ENCODE results near the gene NSUN4. TPM values are rescaled to one million over a fixed set of nuclear protein-coding genes. Genes with fewer than 3 reads are reported as not detected.

Gene NSUN4
- total RNA-seq, 1 donor from 2014 or later, result 38.6 TPM

- intact Hi-C loops (cut with micrococcal nuclease), result loop anchor here (10.0 kb wide), 1 partner anchor 657 kb away; the partner anchor contains the start of genes GPBP1L1 and TMEM69
- ATAC-seq (ENCODE audit: low read depth) (peak; percentile 32), DNase-seq (no peak)
- peak overlapping the region; percentile 98 for H3K27ac Mint-ChIP-seq
- H3K4me3 Mint-ChIP-seq, result peak overlapping the region; percentile 99
- H3K4me1 Mint-ChIP-seq, result peaks cover 33% of the 10 kb centered on the region
- H3K27me3 Mint-ChIP-seq, result no peaks in the 10 kb centered on the region
- ChIA-PET POLR2A (interaction anchor here (1.1 to 4.9 kb wide), 3 partner anchors 9 to 38 kb away, joined by 3 to 66 read pairs (median 16); partner anchors contain the start of genes LRRC41 and UQCRH), CTCF (interaction anchor here (1.1 to 3.6 kb wide), 4 partner anchors 9 to 119 kb away, joined by 5 to 22 read pairs (median 5); partner anchors contain the start of genes LRRC41 and UQCRH)
- H3K9me3 Mint-ChIP-seq, result no peaks in the 10 kb centered on the region
- H3K36me3 Mint-ChIP-seq (ENCODE audit: low read depth), result peaks cover 50% of the 10 kb centered on the region
- TF ChIP-seq CTCF (IDR thresholded peaks at IDR 0.05), result no peak
Measured at GRCh38 chr1:46342084-46342656, 1.6 kb downstream of the NSUN4 start.

- Mint-ChIP-seq H3K9me3 (no peaks in the 10 kb centered on the region), H3K27me3 (no peaks in the 10 kb centered on the region), H3K36me3 (ENCODE audit: low read depth) (peaks cover 56% of the 10 kb centered on the region), H3K4me3 (peak overlapping the region; percentile 99), H3K4me1 (peaks cover 33% of the 10 kb centered on the region), H3K27ac (peak overlapping the region; percentile 98)
- intact Hi-C loops (cut with micrococcal nuclease), result loop anchor here (10.0 kb wide), 1 partner anchor 658 kb away; the partner anchor contains the start of genes GPBP1L1 and TMEM69
- CTCF ChIA-PET, result interaction anchor here (1.0 to 3.6 kb wide), 4 partner anchors 9 to 120 kb away, joined by 3 to 22 read pairs (median 5); partner anchors contain the start of genes LRRC41 and UQCRH
- DNase-seq (no peak), ATAC-seq (ENCODE audit: low read depth) (no peak)
- POLR2A ChIA-PET, result interaction anchor here (1.1 to 4.9 kb wide), 3 partner anchors 10 to 39 kb away, joined by 3 to 66 read pairs (median 16); partner anchors contain the start of genes LRRC41 and UQCRH
- TF ChIP-seq CTCF (IDR thresholded peaks at IDR 0.05), result no peak
Measured at GRCh38 chr1:46342677-46343350, 2.2 kb downstream of the NSUN4 start.

GRCh38 chr1:46343351-46343695 lies 2.7 kb downstream of the NSUN4 start:
- H3K4me3 Mint-ChIP-seq, result no peak overlapping the region
- ATAC-seq (ENCODE audit: low read depth) (no peak), DNase-seq (no peak)
- no peak for TF ChIP-seq CTCF (IDR thresholded peaks at IDR 0.05)
- no peaks in the 10 kb centered on the region for H3K9me3 Mint-ChIP-seq
- no peak overlapping the region for H3K27ac Mint-ChIP-seq
- no peaks in the 10 kb centered on the region for H3K27me3 Mint-ChIP-seq
- ChIA-PET POLR2A (interaction anchor here (1.0 to 4.9 kb wide), 3 partner anchors 10 to 45 kb away, joined by 4 to 66 read pairs (median 16); partner anchors contain the start of genes LRRC41 and UQCRH), CTCF (interaction anchor here (1.0 kb wide), 1 partner anchor 10 kb away, joined by 3 read pairs; no protein-coding TSS in a partner anchor)
- intact Hi-C loops (cut with micrococcal nuclease), result loop anchor here (10.0 kb wide), 1 partner anchor 659 kb away; the partner anchor contains the start of genes GPBP1L1 and TMEM69
- H3K36me3 Mint-ChIP-seq (ENCODE audit: low read depth), result peaks cover 61% of the 10 kb centered on the region
- H3K4me1 Mint-ChIP-seq, result peaks cover 37% of the 10 kb centered on the region

GRCh38 chr1:46343705-46344104 lies 3.1 kb downstream of the NSUN4 start:
- no peak overlapping the region for H3K4me3 Mint-ChIP-seq
- H3K9me3 Mint-ChIP-seq, result no peaks in the 10 kb centered on the region
- intact Hi-C loops (cut with micrococcal nuclease), result loop anchor here (10.0 kb wide), 1 partner anchor 659 kb away; the partner anchor contains the start of genes GPBP1L1 and TMEM69
- H3K27me3 Mint-ChIP-seq, result no peaks in the 10 kb centered on the region
- POLR2A ChIA-PET, result interaction anchor here (1.0 to 4.9 kb wide), 3 partner anchors 11 to 45 kb away, joined by 4 to 66 read pairs (median 7); partner anchors contain the start of genes LRRC41 and UQCRH
- CTCF ChIA-PET, result interaction anchor here (0.9 to 1.0 kb wide), 3 partner anchors 10 to 120 kb away, joined by 3 read pairs; partner anchors contain the start of genes LRRC41 and UQCRH
- H3K4me1 Mint-ChIP-seq, result peaks cover 36% of the 10 kb centered on the region
- peaks cover 62% of the 10 kb centered on the region for H3K36me3 Mint-ChIP-seq (ENCODE audit: low read depth)
- ATAC-seq (ENCODE audit: low read depth), result no peak
- peak overlapping the region; percentile 36 for H3K27ac Mint-ChIP-seq
- TF ChIP-seq CTCF (IDR thresholded peaks at IDR 0.05), result no peak
- no peak for DNase-seq

Data from activated B cell treated with CpG ODN at 0.5 μM for 24 hours (primary cell).